ENCODE data around the gene HRH1. TPM values are rescaled to one million over a fixed set of nuclear protein-coding genes. Genes with fewer than 3 reads are reported as not detected.
A peak's percentile ranks its signal among the peaks of the same experiment; 100 is the strongest.
"Not testable (repeated sequence)": the region's sequence is repeated elsewhere in the genome, so short reads cannot be mapped to it uniquely, and the experiment has no call there.

The HRH1 gene
- total RNA-seq, 1 donor, result 9.8 TPM

GRCh38 chr3:11201251-11202019, 47.1 kb downstream of the HRH1 start:
- peak overlapping the region; percentile 2 for H2AFZ ChIP-seq (ENCODE audit: low read length)
- H3K27me3 ChIP-seq (ENCODE audit: insufficient read depth, low read length), result no peaks in the 10 kb centered on the region
- peaks cover 7% of the 10 kb centered on the region for H3K36me3 ChIP-seq (ENCODE audit: insufficient read depth, low read length)
- H3K4me3 ChIP-seq (ENCODE audit: insufficient read depth, low read length), result no peak overlapping the region
- TF ChIP-seq CTCF (IDR thresholded peaks at IDR 0.05; ENCODE audit: extremely low read depth, low read depth, low read length), result no peak
- H3K4me1 ChIP-seq (ENCODE audit: insufficient read depth, low read length), result peaks cover 19% of the 10 kb centered on the region
- peaks cover 57% of the 10 kb centered on the region for H3K79me2 ChIP-seq (ENCODE audit: insufficient read depth, low read length)
- H3K27ac ChIP-seq (ENCODE audit: low read depth, low read length), result peak overlapping the region; percentile 31
- peaks cover 3% of the 10 kb centered on the region for H4K20me1 ChIP-seq (ENCODE audit: insufficient read depth, low read length)
- no peaks in the 10 kb centered on the region for H3K9me3 ChIP-seq (ENCODE audit: low read depth, low read length)
- DNase-seq (ENCODE audit: insufficient read length, low spot score, missing footprints), result no peak
- peak overlapping the region; percentile 21 for H3K4me2 ChIP-seq (ENCODE audit: insufficient read depth, low read length)

DNA sequence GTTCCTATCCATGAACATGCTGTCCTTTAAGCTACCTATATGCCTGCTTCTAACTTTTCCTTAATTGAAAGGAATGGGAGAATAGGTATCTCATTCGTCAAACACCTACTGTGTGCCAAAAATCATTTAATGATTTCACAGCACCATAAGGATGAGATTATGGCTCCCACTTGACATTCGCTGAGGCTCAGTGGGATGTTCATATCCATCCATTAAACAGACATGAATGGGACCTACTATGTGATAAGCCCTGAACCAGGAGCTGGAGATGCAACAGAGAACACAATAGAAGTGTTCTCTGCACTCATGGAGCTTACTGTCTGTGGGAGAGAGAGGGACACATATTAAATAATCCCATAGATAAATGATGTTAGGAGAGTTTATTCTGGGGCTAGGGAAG, 49.7 kb downstream of the HRH1 start:
- H3K36me3 ChIP-seq (ENCODE audit: insufficient read depth, low read length), result peaks cover 8% of the 10 kb centered on the region
- no peak for TF ChIP-seq CTCF (IDR thresholded peaks at IDR 0.05; ENCODE audit: extremely low read depth, low read depth, low read length)
- no peak overlapping the region for H3K4me2 ChIP-seq (ENCODE audit: insufficient read depth, low read length)
- peaks cover 29% of the 10 kb centered on the region for H3K4me1 ChIP-seq (ENCODE audit: insufficient read depth, low read length)
- peaks cover 65% of the 10 kb centered on the region for H3K79me2 ChIP-seq (ENCODE audit: insufficient read depth, low read length)
- H3K9me3 ChIP-seq (ENCODE audit: low read depth, low read length), result no peaks in the 10 kb centered on the region
- H4K20me1 ChIP-seq (ENCODE audit: insufficient read depth, low read length), result peaks cover 3% of the 10 kb centered on the region
- DNase-seq (ENCODE audit: insufficient read length, low spot score, missing footprints), result no peak
- H3K27me3 ChIP-seq (ENCODE audit: insufficient read depth, low read length), result no peaks in the 10 kb centered on the region
- H3K27ac ChIP-seq (ENCODE audit: low read depth, low read length), result no peak overlapping the region
- H2AFZ ChIP-seq (ENCODE audit: low read length), result no peak overlapping the region
- no peak overlapping the region for H3K4me3 ChIP-seq (ENCODE audit: insufficient read depth, low read length)

- Histone ChIP-seq H3K27me3 (ENCODE audit: insufficient read depth, low read length) (no peaks in the 10 kb centered on the region), H3K27ac (ENCODE audit: low read depth, low read length) (no peak overlapping the region), H2AFZ (ENCODE audit: low read length) (no peak overlapping the region), H3K36me3 (ENCODE audit: insufficient read depth, low read length) (peaks cover 12% of the 10 kb centered on the region), H4K20me1 (ENCODE audit: insufficient read depth, low read length) (peaks cover 3% of the 10 kb centered on the region), H3K4me3 (ENCODE audit: insufficient read depth, low read length) (no peak overlapping the region), H3K79me2 (ENCODE audit: insufficient read depth, low read length) (peaks cover 68% of the 10 kb centered on the region), H3K4me2 (ENCODE audit: insufficient read depth, low read length) (no peak overlapping the region), H3K4me1 (ENCODE audit: insufficient read depth, low read length) (peaks cover 29% of the 10 kb centered on the region), H3K9me3 (ENCODE audit: low read depth, low read length) (no peaks in the 10 kb centered on the region)
- no peak for DNase-seq (ENCODE audit: insufficient read length, low spot score, missing footprints)
- no peak for TF ChIP-seq CTCF (IDR thresholded peaks at IDR 0.05; ENCODE audit: extremely low read depth, low read depth, low read length)
These were observed 50.5 kb downstream of the HRH1 start for GRCh38 chr3:11204697-11205348.

DNA sequence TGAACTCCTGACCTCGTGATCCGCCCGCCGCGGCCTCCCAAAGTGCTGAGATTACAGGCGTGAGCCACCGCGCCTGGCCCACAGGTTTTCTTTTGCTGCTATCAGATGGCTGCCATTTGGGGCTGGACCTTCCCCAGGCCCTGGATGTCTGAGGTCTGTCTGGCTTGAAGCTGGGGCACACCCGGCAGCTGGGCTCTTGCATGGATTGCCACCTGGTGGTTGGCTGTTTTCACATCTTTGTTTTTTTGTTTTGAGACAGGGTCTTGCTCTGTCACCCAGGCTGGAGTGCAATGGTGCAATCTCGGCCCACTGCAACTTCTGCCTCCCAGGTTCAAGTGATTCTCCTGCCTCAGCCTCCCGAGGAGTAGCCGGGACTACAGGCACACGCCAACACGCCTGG, 51.6 kb downstream of the HRH1 start:
- not testable (repeated sequence) for H3K9me3 ChIP-seq (ENCODE audit: low read depth, low read length); DNase-seq (ENCODE audit: insufficient read length, low spot score, missing footprints); H3K4me3 ChIP-seq (ENCODE audit: insufficient read depth, low read length); H3K27me3 ChIP-seq (ENCODE audit: insufficient read depth, low read length); H4K20me1 ChIP-seq (ENCODE audit: insufficient read depth, low read length); H2AFZ ChIP-seq (ENCODE audit: low read length); H3K4me2 ChIP-seq (ENCODE audit: insufficient read depth, low read length); H3K27ac ChIP-seq (ENCODE audit: low read depth, low read length)
- H3K36me3 ChIP-seq (ENCODE audit: insufficient read depth, low read length), result peaks cover 15% of the 10 kb centered on the region
- peak; percentile 18 for TF ChIP-seq CTCF (IDR thresholded peaks at IDR 0.05; ENCODE audit: extremely low read depth, low read depth, low read length)
- H3K4me1 ChIP-seq (ENCODE audit: insufficient read depth, low read length), result peaks cover 27% of the 10 kb centered on the region
- peaks cover 79% of the 10 kb centered on the region for H3K79me2 ChIP-seq (ENCODE audit: insufficient read depth, low read length)

Data from osteoblast (primary cell).